Activated T-helper 9 cell treated with anti-CD3 and anti-CD28 coated beads, Interleukin-2, amount 50 U/mL, for 16 hours (primary cell): ENCODE measurements around the gene TBC1D17.

ENCODE experiments used
- DNase-seq: peaks from one replicate; pipeline ENCODE4 v3.0.0-alpha.2; 2020; ENCODE audit warnings: low read depth

Gene TBC1D17

GRCh38 chr19:49861541-49862378, 15.7 kb upstream of the TBC1D17 start:
- DNase-seq, result no peak

GRCh38 chr19:49862391-49863253, 14.9 kb upstream of the TBC1D17 start:
- DNase-seq, result no peak

- DNase-seq, result no peak
Measured at GRCh38 chr19:49863254-49863934, 14.1 kb upstream of the TBC1D17 start.

GRCh38 chr19:49863935-49864320, 13.6 kb upstream of the TBC1D17 start:
- DNase-seq, result no peak

GRCh38 chr19:49864890-49865289, 12.6 kb upstream of the TBC1D17 start:
- no peak for DNase-seq

- DNase-seq, result peak; percentile 78
Measured at GRCh38 chr19:49866933-49867782, 10.3 kb upstream of the TBC1D17 start, which contains the start of gene PNKP. PNKP (minus strand) TSS chr19:49867576; CDS start chr19:49867204, 372 bp downstream.

- no peak for DNase-seq
Measured at GRCh38 chr19:49869009-49869483, 8.5 kb upstream of the TBC1D17 start.

GRCh38 chr19:49869484-49870308, 7.8 kb upstream of the TBC1D17 start:
- peak; percentile 82 for DNase-seq

GRCh38 chr19:49870309-49870901, 7.1 kb upstream of the TBC1D17 start:
- no peak for DNase-seq

- no peak for DNase-seq
Measured at GRCh38 chr19:49871349-49871985, 6.0 kb upstream of the TBC1D17 start.

- DNase-seq, result no peak
Measured at GRCh38 chr19:49872245-49873128, 5.0 kb upstream of the TBC1D17 start.

GRCh38 chr19:49873129-49873521, 4.4 kb upstream of the TBC1D17 start:
- DNase-seq, result no peak

GRCh38 chr19:49873834-49874233, 3.7 kb upstream of the TBC1D17 start:
- no peak for DNase-seq

- DNase-seq, result no peak
Measured at GRCh38 chr19:49874503-49875157, 2.9 kb upstream of the TBC1D17 start.

GRCh38 chr19:49875177-49875576, 2.3 kb upstream of the TBC1D17 start:
- DNase-seq, result no peak

GRCh38 chr19:49875857-49876421, 1.6 kb upstream of the TBC1D17 start:
- DNase-seq, result peak; percentile 40

- peak; percentile 97 for DNase-seq
Measured at GRCh38 chr19:49876422-49877019, 981 bp upstream of the TBC1D17 start.
